ENCODE data around the gene GPSM1.

GRCh38 chr9:136333045-136333444, 5.7 kb downstream of the GPSM1 start:
- TF ChIP-seq CTCF (IDR thresholded peaks at IDR 0.05) (no peak), POLR2A (IDR thresholded peaks at IDR 0.05) (no peak)
